Inflammatory macrophage treated with lipopolysaccharide for 1 hour (primary cell): ENCODE data around the gene CDH4.
"Not testable (repeated sequence)": the region's sequence is repeated elsewhere in the genome, so short reads cannot be mapped to it uniquely, and the experiment has no call there.

Experiments used
- DNase-seq, 2 donors: peaks; one replicate each; pipeline ENCODE4 v3.0.0-alpha.2; 2020 to 2022

The CDH4 gene

GRCh38 chr20:61391812-61392520 lies 139.9 kb downstream of the CDH4 start:
- DNase-seq, result no peak

GRCh38 chr20:61394088-61394799 lies 142.2 kb downstream of the CDH4 start:
- DNase-seq, result no peak

GRCh38 chr20:61396262-61396848 lies 144.3 kb downstream of the CDH4 start:
- DNase-seq, result no peak

GRCh38 chr20:61397146-61397545 lies 145.1 kb downstream of the CDH4 start:
- no peak for DNase-seq

- no peak for DNase-seq
Measured at GRCh38 chr20:61397790-61398189, 145.7 kb downstream of the CDH4 start.

GRCh38 chr20:61399433-61399832 lies 147.4 kb downstream of the CDH4 start:
- no peak for DNase-seq

- DNase-seq, result no peak
Measured at GRCh38 chr20:61400499-61400898, 148.4 kb downstream of the CDH4 start.

- no peak for DNase-seq
Measured at GRCh38 chr20:61404303-61404702, 152.2 kb downstream of the CDH4 start.

- DNase-seq, result no peak
Measured at GRCh38 chr20:61405007-61405406, 152.9 kb downstream of the CDH4 start.

- not testable (repeated sequence) for DNase-seq
Measured at GRCh38 chr20:61406773-61407172, 154.7 kb downstream of the CDH4 start.

GRCh38 chr20:61407561-61407960 lies 155.5 kb downstream of the CDH4 start:
- no peak for DNase-seq

GRCh38 chr20:61408951-61409740 lies 157.1 kb downstream of the CDH4 start:
- DNase-seq, result no peak

- no peak for DNase-seq
Measured at GRCh38 chr20:61411743-61412142, 159.7 kb downstream of the CDH4 start.

- no peak for DNase-seq
Measured at GRCh38 chr20:61413752-61414151, 161.7 kb downstream of the CDH4 start.

GRCh38 chr20:61414455-61414991 lies 162.5 kb downstream of the CDH4 start:
- no peak for DNase-seq

- no peak for DNase-seq
Measured at GRCh38 chr20:61416546-61416945, 164.5 kb downstream of the CDH4 start.

- no peak for DNase-seq
Measured at GRCh38 chr20:61417221-61417941, 165.3 kb downstream of the CDH4 start.

GRCh38 chr20:61419010-61419409 lies 166.9 kb downstream of the CDH4 start:
- no peak for DNase-seq

- DNase-seq, result no peak
Measured at GRCh38 chr20:61419501-61419900, 167.4 kb downstream of the CDH4 start.

- no peak for DNase-seq
Measured at GRCh38 chr20:61420056-61420455, 168.0 kb downstream of the CDH4 start.

GRCh38 chr20:61420781-61421180 lies 168.7 kb downstream of the CDH4 start:
- DNase-seq, result no peak
